NB4 (cell line): ENCODE results near the gene TAGLN.

Experiments used
- POLR2A ChIP-seq: IDR thresholded peaks from 2 replicates; pipeline ENCODE4 v1.6.1; 2011; ENCODE audit warnings: mild to moderate bottlenecking; ENCODE audit not compliant: insufficient read length; ENCODE audit errors: extremely low read depth
- TF ChIP-seq, protein P1 (sequence below): IDR thresholded peaks from 2 replicates; pipeline ENCODE4 v1.6.1; 2011; ENCODE audit warnings: low read depth, low read length
- TF ChIP-seq, protein P2 (sequence below): IDR thresholded peaks from one replicate; pipeline ENCODE4 v1.5.1; 2012; ENCODE audit warnings: low read depth, low read length

DNA sequence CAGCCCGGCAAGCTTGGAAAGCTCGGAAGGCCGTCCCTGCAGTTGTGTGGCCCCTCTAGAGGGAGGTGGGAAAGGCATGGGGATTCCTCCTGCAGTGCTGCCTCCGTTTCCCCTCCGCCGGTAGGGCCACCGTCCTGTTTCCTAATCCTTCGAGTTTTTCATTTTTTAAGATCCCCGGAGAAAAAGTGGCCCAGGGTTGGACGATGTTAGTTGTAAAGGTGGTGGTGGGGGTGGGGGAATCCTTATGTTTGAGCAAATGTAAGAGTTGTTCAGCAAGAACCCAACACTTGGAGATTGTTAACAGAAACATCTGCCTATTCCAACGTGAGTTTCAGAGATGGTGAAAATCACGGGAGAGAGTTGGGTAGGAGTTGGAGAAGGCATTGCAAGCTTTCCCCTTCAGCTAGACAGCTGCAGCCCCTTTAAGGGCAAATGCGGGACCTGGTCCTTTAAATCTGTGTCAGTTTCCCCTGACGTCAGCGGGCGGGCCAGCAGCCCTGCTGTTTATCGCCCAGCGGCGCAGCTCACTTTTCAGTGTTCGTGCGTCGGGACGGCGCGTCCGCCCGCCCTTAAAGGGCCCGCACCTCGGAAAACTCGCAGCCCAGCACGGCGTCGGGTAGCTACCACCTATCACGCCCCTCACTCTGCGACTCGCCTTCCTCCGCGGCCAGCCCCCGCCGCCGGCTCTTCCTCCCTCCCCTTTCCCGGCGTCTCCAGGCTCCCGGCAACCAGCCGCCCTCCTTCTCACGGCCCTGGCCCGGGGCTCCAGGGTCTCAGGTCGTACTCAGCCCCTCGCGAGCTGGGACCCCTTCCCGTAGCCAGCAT, 20.7 kb upstream of the TAGLN start, which contains the start of gene SIDT2:
- TF ChIP-seq, protein P1, sequence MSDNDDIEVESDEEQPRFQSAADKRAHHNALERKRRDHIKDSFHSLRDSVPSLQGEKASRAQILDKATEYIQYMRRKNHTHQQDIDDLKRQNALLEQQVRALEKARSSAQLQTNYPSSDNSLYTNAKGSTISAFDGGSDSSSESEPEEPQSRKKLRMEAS: peak; percentile 62
- TF ChIP-seq, protein P2, sequence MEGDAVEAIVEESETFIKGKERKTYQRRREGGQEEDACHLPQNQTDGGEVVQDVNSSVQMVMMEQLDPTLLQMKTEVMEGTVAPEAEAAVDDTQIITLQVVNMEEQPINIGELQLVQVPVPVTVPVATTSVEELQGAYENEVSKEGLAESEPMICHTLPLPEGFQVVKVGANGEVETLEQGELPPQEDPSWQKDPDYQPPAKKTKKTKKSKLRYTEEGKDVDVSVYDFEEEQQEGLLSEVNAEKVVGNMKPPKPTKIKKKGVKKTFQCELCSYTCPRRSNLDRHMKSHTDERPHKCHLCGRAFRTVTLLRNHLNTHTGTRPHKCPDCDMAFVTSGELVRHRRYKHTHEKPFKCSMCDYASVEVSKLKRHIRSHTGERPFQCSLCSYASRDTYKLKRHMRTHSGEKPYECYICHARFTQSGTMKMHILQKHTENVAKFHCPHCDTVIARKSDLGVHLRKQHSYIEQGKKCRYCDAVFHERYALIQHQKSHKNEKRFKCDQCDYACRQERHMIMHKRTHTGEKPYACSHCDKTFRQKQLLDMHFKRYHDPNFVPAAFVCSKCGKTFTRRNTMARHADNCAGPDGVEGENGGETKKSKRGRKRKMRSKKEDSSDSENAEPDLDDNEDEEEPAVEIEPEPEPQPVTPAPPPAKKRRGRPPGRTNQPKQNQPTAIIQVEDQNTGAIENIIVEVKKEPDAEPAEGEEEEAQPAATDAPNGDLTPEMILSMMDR: no peak
- TF ChIP-seq POLR2A: no peak
